Spleen (tissue), 11 donors: ENCODE data around the gene CERT1. TPM values are rescaled to one million over a fixed set of nuclear protein-coding genes. Genes with fewer than 3 reads are reported as not detected.

Experiments used
- DNase-seq: peaks from one replicate; pipeline ENCODE4 v3.0.0-alpha.2; 2020
- H3K27ac ChIP-seq, 8 donors: fragments of 200-600 bp; sonication (generic) in 7 of 8; 1 replicate in 4 of 8; 2 replicates in 4 of 8; pipeline versions ENCODE4 v1.5.0 to v1.8.0; 2016 to 2021; ENCODE audit warnings: inconsistent platforms in 4 of 8, mild to moderate bottlenecking in 4 of 8, moderate library complexity in 1 of 8
- H3K27me3 ChIP-seq, 7 donors: fragments of 200-600 bp; sonication (generic) in 6 of 7; replicated peaks in 1 of 7; 1 replicate in 4 of 7; 2 replicates in 3 of 7; pipeline versions ENCODE4 v1.5.0 to v1.8.0; 2016 to 2021; ENCODE audit warnings: inconsistent platforms in 3 of 7, mild to moderate bottlenecking in 1 of 7
- H3K36me3 ChIP-seq, 6 donors: fragments of 200-600 bp; sonication (generic) in 5 of 6; 1 replicate in 4 of 6; 2 replicates in 2 of 6; pipeline versions ENCODE4 v1.5.0 to v1.8.0; 2016 to 2021; ENCODE audit warnings: inconsistent platforms in 2 of 6
- H3K4me1 ChIP-seq, 6 donors: fragments of 200-600 bp; sonication (generic) in 5 of 6; 1 replicate in 3 of 6; 2 replicates in 3 of 6; pipeline versions ENCODE4 v1.5.0 to v1.8.0; 2016 to 2021; ENCODE audit warnings: inconsistent platforms in 3 of 6
- H3K4me3 ChIP-seq, 8 donors: fragments of 200-600 bp; sonication (generic) in 7 of 8; 1 replicate in 4 of 8; 2 replicates in 4 of 8; pipeline versions ENCODE4 v1.5.0 to v1.8.0; 2016 to 2021; ENCODE audit warnings: inconsistent platforms in 4 of 8, mild to moderate bottlenecking in 4 of 8, moderate library complexity in 2 of 8
- H3K9me3 ChIP-seq, 8 donors: fragments of 200-600 bp; sonication (generic) in 7 of 8; 1 replicate in 4 of 8; 2 replicates in 4 of 8; pipeline versions ENCODE4 v1.5.0 to v1.8.0; 2016 to 2021; ENCODE audit warnings: inconsistent platforms in 4 of 8
- POLR2A ChIP-seq, 3 donors: fragments of 450-650 bp; IDR thresholded peaks; one replicate each; pipeline ENCODE4 v1.5.1; 2017; ENCODE audit warnings: antibody characterized with exemption in 3 of 3, mild to moderate bottlenecking in 1 of 3
- POLR2AphosphoS5 ChIP-seq, 3 donors: sonication (generic); formaldehyde crosslinking; IDR thresholded peaks; one replicate each; pipeline ENCODE4 v1.5.1; 2017; ENCODE audit warnings: antibody characterized with exemption in 3 of 3
- WGBS, 5 donors: extraction: QIAGEN DNeasy Blood & Tissue Kit in 3 of 5; methylation state at CpG; one replicate each; pipeline versions ENCODE4 v1.1.5 to v1.1.7; 2013 to 2018; 5-methylcytosine and 5-hydroxymethylcytosine counted together
- intact Hi-C: fragments of 100-400 bp; cut with DNase I; formaldehyde crosslinking; loops from one replicate; pipeline ENCODE4 v1.15.0; 2023; ENCODE audit warnings: low total_unique reads
- polyA plus RNA-seq, 3 donors: library from polyadenylated mRNA; stranded (reverse); fragments of 200-250 nt; gene quantifications; one replicate each; pipeline ENCODE4 v1.2.1, GENCODE V29; 2013
- total RNA-seq, 7 donors: library from RNA; depleted of rRNA in 3 of 7; stranded (reverse); fragments of >200 nt in 3 of 7; fragmentation: NEBNext Ultra II Directional in 4 of 7; extraction: Animal tissue kit (Norgen Biotek cat#: 25700) in 4 of 7; gene quantifications; one replicate each; pipeline versions ENCODE4 v1.1.0 to v1.2.1, GENCODE V29; 2016 to 2021
- TF ChIP-seq, protein P1 (sequence below), 11 experiments: fragments of 200-600 bp in 7 of 11; fragments of 450-650 bp in 4 of 11; sonication (generic) in 4 of 11; IDR thresholded peaks in 8 of 11; conservative IDR thresholded peaks in 3 of 11; 1 replicate in 7 of 11; 2 replicates in 4 of 11; pipeline versions ENCODE4 v1.4.0 to v1.8.0; 2016 to 2021; ENCODE audit warnings: antibody characterized with exemption in 11 of 11, inconsistent platforms in 4 of 11, mild to moderate bottlenecking in 1 of 11
- donor health status: healthy with polysubstance abuse.
- donor health status: DM: no; HTN: no; CAD: no; lungs with moderate emphysema.
- donor health status: DM: no; HTN: no; CAD: no.
- donor health status: Bipolar disorder and iron deficiency.
- donor health status: healthy.
- donor health status: DM: no; HTN: no; CAD: no.
- donor health status: DM: yes; HTN: yes; CAD: no.

CERT1 gene
- total and polyA plus RNA-seq, 10 donors = 8.5 to 71.1 (median 51.4) TPM

DNA sequence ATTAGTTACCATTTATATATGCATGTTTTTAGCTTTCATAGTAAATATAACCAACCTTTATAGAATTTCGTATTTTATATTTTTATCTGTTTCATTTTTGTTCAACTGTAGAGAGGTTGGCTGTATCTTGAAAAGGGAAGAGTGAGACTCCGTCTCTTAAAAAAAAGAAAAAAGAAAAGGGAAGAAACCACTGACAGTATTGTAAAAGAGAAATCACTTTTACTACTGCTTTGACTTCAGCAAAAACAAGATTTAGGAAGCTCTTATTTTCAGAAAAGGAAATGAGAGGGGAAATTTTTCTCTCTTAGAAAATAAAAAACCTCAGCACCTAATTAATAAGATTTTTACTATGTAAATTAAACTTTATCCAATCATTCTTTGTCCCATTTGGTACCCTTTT, 14.6 kb upstream of the CERT1 start:
- Histone ChIP-seq H3K9me3 (peaks cover 0 to 17% (median 14%) of the 10 kb centered on the region in 8 donors), H3K4me1 (peaks cover 0 to 47% (median 30%) of the 10 kb centered on the region in 6 donors), H3K27ac (peak overlapping the region; percentile 23 to 73 (median 52)), H3K27me3 (no peaks in the 10 kb centered on the region), H3K36me3 (peaks cover 0 to 20% (median 0%) of the 10 kb centered on the region in 6 donors), H3K4me3 (no peak overlapping the region)
- intact Hi-C loops = no loop called here
- TF ChIP-seq POLR2A (IDR thresholded peaks at IDR 0.05) (no peak), POLR2AphosphoS5 (IDR thresholded peaks at IDR 0.05) (no peak)
- TF ChIP-seq, protein P1, sequence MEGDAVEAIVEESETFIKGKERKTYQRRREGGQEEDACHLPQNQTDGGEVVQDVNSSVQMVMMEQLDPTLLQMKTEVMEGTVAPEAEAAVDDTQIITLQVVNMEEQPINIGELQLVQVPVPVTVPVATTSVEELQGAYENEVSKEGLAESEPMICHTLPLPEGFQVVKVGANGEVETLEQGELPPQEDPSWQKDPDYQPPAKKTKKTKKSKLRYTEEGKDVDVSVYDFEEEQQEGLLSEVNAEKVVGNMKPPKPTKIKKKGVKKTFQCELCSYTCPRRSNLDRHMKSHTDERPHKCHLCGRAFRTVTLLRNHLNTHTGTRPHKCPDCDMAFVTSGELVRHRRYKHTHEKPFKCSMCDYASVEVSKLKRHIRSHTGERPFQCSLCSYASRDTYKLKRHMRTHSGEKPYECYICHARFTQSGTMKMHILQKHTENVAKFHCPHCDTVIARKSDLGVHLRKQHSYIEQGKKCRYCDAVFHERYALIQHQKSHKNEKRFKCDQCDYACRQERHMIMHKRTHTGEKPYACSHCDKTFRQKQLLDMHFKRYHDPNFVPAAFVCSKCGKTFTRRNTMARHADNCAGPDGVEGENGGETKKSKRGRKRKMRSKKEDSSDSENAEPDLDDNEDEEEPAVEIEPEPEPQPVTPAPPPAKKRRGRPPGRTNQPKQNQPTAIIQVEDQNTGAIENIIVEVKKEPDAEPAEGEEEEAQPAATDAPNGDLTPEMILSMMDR (IDR thresholded peaks at IDR 0.05 in 8 of 11, conservative IDR thresholded peaks at IDR 0.05 in 3 of 11) = no peak
- WGBS, 5 donors = 30 to 41% (median 38%) methylated on average over 2 of the region's 2 CpGs
- DNase-seq = no peak

DNA sequence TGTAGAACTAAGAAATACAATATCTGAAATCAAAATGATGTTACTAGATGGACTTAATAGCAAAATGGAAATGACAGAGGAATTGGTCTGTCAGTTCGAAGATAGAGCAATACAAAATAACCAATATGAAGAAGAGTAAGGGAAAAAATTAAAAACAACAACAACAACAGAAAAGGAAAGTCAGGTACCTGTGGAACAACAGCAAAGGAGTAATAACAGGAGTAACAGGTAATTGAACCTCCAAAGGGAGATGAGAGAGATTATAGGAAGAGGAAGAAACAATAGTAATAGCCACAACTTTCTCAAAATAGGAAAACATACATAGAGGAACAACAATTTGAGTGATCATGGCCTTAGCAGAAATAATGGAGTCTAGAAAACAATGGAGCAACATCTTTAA, 13.9 kb upstream of the CERT1 start:
- H3K4me1 ChIP-seq = peaks cover 0 to 47% (median 30%) of the 10 kb centered on the region in 6 donors
- intact Hi-C loops = no loop called here
- H3K27me3 ChIP-seq = no peaks in the 10 kb centered on the region
- no peak overlapping the region for H3K4me3 ChIP-seq
- H3K27ac ChIP-seq = peak overlapping the region in 5 of 8 donors; percentile 23 to 73 (median 65)
- TF ChIP-seq, protein P1 (IDR thresholded peaks at IDR 0.05 in 8 of 11, conservative IDR thresholded peaks at IDR 0.05 in 3 of 11) = no peak
- TF ChIP-seq POLR2AphosphoS5 (IDR thresholded peaks at IDR 0.05) (no peak), POLR2A (IDR thresholded peaks at IDR 0.05) (no peak)
- peaks cover 0 to 27% (median 4%) of the 10 kb centered on the region in 6 donors for H3K36me3 ChIP-seq
- WGBS, 5 donors = 87 to 93% (median 91%) methylated on average over 1 of the region's 1 CpG
- H3K9me3 ChIP-seq = peaks cover 0 to 25% (median 21%) of the 10 kb centered on the region in 8 donors
- no peak for DNase-seq

DNA sequence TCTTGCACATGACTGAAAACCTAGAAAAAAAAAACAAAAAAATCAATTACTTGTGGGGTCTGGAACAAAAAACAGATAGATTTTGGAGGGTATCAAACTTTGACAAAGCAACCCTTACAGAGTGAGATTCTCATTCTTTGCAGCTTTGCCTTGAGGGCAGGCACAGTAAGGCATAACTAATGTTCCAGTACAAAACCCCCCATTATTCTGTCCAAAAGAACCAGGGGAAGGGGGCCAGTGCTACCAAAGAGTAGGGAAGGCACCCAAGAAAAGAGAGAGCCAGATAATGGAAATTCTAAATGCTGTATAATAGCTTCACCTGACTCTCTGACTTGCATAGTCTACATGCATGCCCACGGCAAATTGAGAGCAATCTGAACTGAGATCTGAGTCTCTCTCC, 13.2 kb upstream of the CERT1 start:
- Histone ChIP-seq H3K27ac (peak overlapping the region in 4 of 8 donors; percentile 0 to 62 (median 36)), H3K9me3 (peaks cover 0 to 32% (median 29%) of the 10 kb centered on the region in 8 donors), H3K27me3 (no peaks in the 10 kb centered on the region), H3K36me3 (peaks cover 0 to 31% (median 5%) of the 10 kb centered on the region in 6 donors), H3K4me1 (peaks cover 0 to 47% (median 30%) of the 10 kb centered on the region in 6 donors), H3K4me3 (no peak overlapping the region)
- WGBS, 5 donors = 87 to 93% (median 90%) methylated on average over 1 of the region's 1 CpG
- TF ChIP-seq POLR2A (IDR thresholded peaks at IDR 0.05) (no peak), POLR2AphosphoS5 (IDR thresholded peaks at IDR 0.05) (no peak)
- TF ChIP-seq, protein P1 (IDR thresholded peaks at IDR 0.05 in 8 of 11, conservative IDR thresholded peaks at IDR 0.05 in 3 of 11) = no peak
- intact Hi-C loops = no loop called here
- DNase-seq = no peak

DNA sequence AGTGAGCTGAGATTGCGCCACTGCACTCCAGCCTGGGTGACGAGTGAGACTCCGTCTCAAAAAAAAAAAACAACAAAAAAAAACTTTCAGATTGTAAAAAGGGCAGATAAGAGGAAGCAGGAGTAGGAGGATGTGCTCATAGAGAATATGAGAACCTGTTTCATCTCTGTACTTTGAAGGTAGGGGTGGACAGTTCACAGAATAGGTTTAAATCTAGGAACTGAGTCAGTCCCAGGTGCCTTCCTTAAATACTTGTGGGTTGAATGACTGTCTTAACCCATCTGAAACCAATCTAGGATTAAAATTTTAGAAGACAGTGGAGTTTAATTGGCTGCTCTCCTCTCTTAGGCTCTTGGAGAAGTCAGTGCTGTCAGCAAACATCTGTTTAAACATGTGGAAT, 12.6 kb upstream of the CERT1 start:
- DNase-seq = no peak
- intact Hi-C loops = no loop called here
- Histone ChIP-seq H3K27me3 (no peaks in the 10 kb centered on the region), H3K9me3 (peaks cover 0 to 36% (median 31%) of the 10 kb centered on the region in 8 donors), H3K4me3 (no peak overlapping the region), H3K36me3 (peaks cover 0 to 29% (median 5%) of the 10 kb centered on the region in 6 donors), H3K27ac (peak overlapping the region in 6 of 8 donors; percentile 0 to 62 (median 30)), H3K4me1 (peaks cover 0 to 48% (median 30%) of the 10 kb centered on the region in 6 donors)
- WGBS, 5 donors = 43 to 56% (median 46%) methylated on average over 3 of the region's 3 CpGs
- TF ChIP-seq POLR2A (IDR thresholded peaks at IDR 0.05) = no peak
- TF ChIP-seq, protein P1 (IDR thresholded peaks at IDR 0.05 in 8 of 11, conservative IDR thresholded peaks at IDR 0.05 in 3 of 11) = no peak
- TF ChIP-seq POLR2AphosphoS5 (IDR thresholded peaks at IDR 0.05) = no peak
